Testis (tissue), 3 donors: ENCODE data around the gene AGBL4. TPM values are rescaled to one million over a fixed set of nuclear protein-coding genes. Genes with fewer than 3 reads are reported as not detected.

Experiments used
- DNase-seq: peaks from one replicate; pipeline ENCODE4 v3.0.0-alpha.2; 2019
- H3K27ac ChIP-seq, 2 donors: fragments of 200-600 bp; sonication (generic); one replicate each; pipeline ENCODE4 v1.5.1; 2019
- H3K27me3 ChIP-seq: fragments of 200-600 bp; sonication (generic); one replicate; pipeline ENCODE4 v1.5.1; 2019
- H3K36me3 ChIP-seq: fragments of 200-600 bp; sonication (generic); one replicate; pipeline ENCODE4 v1.5.1; 2017; ENCODE audit warnings: low read depth; ENCODE audit errors: missing control alignments
- H3K4me1 ChIP-seq: fragments of 200-600 bp; sonication (generic); one replicate; pipeline ENCODE4 v1.5.1; 2019
- H3K4me3 ChIP-seq, 2 donors: fragments of 200-600 bp; sonication (generic); one replicate each; pipeline ENCODE4 v1.5.1; 2017 to 2019
- H3K9me3 ChIP-seq: fragments of 200-600 bp; sonication (generic); one replicate; pipeline ENCODE4 v1.5.1; 2017
- CTCF ChIP-seq, 3 experiments: fragments of 450-650 bp in 2 of 3; fragments of 200-600 bp in 1 of 3; sonication (generic) in 1 of 3; IDR thresholded peaks; one replicate each; pipeline ENCODE4 v1.5.1; 2016 to 2019; ENCODE audit warnings: antibody characterized with exemption in 3 of 3, mild to moderate bottlenecking in 2 of 3, moderate library complexity in 1 of 3
- POLR2A ChIP-seq: fragments of 450-650 bp; IDR thresholded peaks from one replicate; pipeline ENCODE4 v1.6.1; 2017; ENCODE audit warnings: antibody characterized with exemption, mild to moderate bottlenecking, moderate library complexity
- WGBS, 2 donors: methylation state at CpG; one replicate each; pipeline ENCODE4 v1.1.5; 2018; 5-methylcytosine and 5-hydroxymethylcytosine counted together
- intact Hi-C: fragments of 100-400 bp; cut with DNase I; formaldehyde crosslinking; loops from one replicate; pipeline ENCODE4 v1.15.1; 2023; ENCODE audit warnings: low total_unique reads
- polyA plus RNA-seq: library from polyadenylated mRNA; stranded (reverse); fragments of 350-450 nt; fragmentation: Illumina TruSeq; extraction: RNeasy Lipid Tissue Mini Kit (QIAGEN cat#74804); gene quantifications from one replicate; pipeline ENCODE4 v1.2.3, GENCODE V29; 2014; ENCODE audit warnings: low read depth, low replicate concordance; ENCODE audit not compliant: insufficient read depth
- total RNA-seq, 2 donors: library from RNA; depleted of rRNA; stranded (reverse); fragments of >200 nt; gene quantifications; one replicate each; pipeline ENCODE4 v1.2.3, GENCODE V29; 2016

AGBL4 gene
- total and polyA plus RNA-seq, 3 donors from 2014 or later = 3.3 to 6.9 (median 5.8) TPM

GRCh38 chr1:48967318-48967717, 1056.4 kb downstream of the AGBL4 start:
- H3K9me3 ChIP-seq = no peaks in the 10 kb centered on the region
- no peak for TF ChIP-seq POLR2A
- no peak for TF ChIP-seq CTCF (IDR thresholded peaks at IDR 0.05)
- no peaks in the 10 kb centered on the region for H3K27me3 ChIP-seq
- intact Hi-C loops = no loop called here
- no peak for DNase-seq
- H3K4me1 ChIP-seq = no peaks in the 10 kb centered on the region
- no peak overlapping the region for H3K4me3 ChIP-seq
- H3K36me3 ChIP-seq = no peaks in the 10 kb centered on the region
- H3K27ac ChIP-seq = no peak overlapping the region
- WGBS, 2 donors = 69 to 75% methylated on average over 3 of the region's 3 CpGs

GRCh38 chr1:48966583-48966982, 1057.2 kb downstream of the AGBL4 start:
- no peaks in the 10 kb centered on the region for H3K27me3 ChIP-seq
- H3K4me3 ChIP-seq = no peak overlapping the region
- intact Hi-C loops = no loop called here
- DNase-seq = no peak
- no peaks in the 10 kb centered on the region for H3K9me3 ChIP-seq
- H3K36me3 ChIP-seq = no peaks in the 10 kb centered on the region
- no peak for TF ChIP-seq CTCF (IDR thresholded peaks at IDR 0.05)
- no peak for TF ChIP-seq POLR2A
- no peak overlapping the region for H3K27ac ChIP-seq
- H3K4me1 ChIP-seq = no peaks in the 10 kb centered on the region

- Histone ChIP-seq H3K4me3 (no peak overlapping the region), H3K27me3 (no peaks in the 10 kb centered on the region), H3K9me3 (no peaks in the 10 kb centered on the region), H3K27ac (no peak overlapping the region), H3K36me3 (no peaks in the 10 kb centered on the region), H3K4me1 (no peaks in the 10 kb centered on the region)
- no peak for DNase-seq
- no peak for TF ChIP-seq POLR2A
- no peak for TF ChIP-seq CTCF (IDR thresholded peaks at IDR 0.05)
- intact Hi-C loops = no loop called here
Measured at GRCh38 chr1:48960320-48960719, 1063.4 kb downstream of the AGBL4 start.

- DNase-seq = no peak
- no peaks in the 10 kb centered on the region for H3K27me3 ChIP-seq
- no peaks in the 10 kb centered on the region for H3K9me3 ChIP-seq
- no peaks in the 10 kb centered on the region for H3K4me1 ChIP-seq
- no peaks in the 10 kb centered on the region for H3K36me3 ChIP-seq
- no peak overlapping the region for H3K27ac ChIP-seq
- no peak for TF ChIP-seq POLR2A
- TF ChIP-seq CTCF (IDR thresholded peaks at IDR 0.05) = no peak
- H3K4me3 ChIP-seq = no peak overlapping the region
- intact Hi-C loops = no loop called here
Measured at GRCh38 chr1:48955774-48956173, 1068.0 kb downstream of the AGBL4 start.

GRCh38 chr1:48953617-48954016, 1070.1 kb downstream of the AGBL4 start:
- Histone ChIP-seq H3K4me1 (no peaks in the 10 kb centered on the region), H3K9me3 (no peaks in the 10 kb centered on the region), H3K27me3 (no peaks in the 10 kb centered on the region), H3K36me3 (no peaks in the 10 kb centered on the region), H3K27ac (no peak overlapping the region), H3K4me3 (no peak overlapping the region)
- DNase-seq = no peak
- intact Hi-C loops = no loop called here
- 90 to 94% methylated on average over 3 of the region's 3 CpGs for WGBS, 2 donors
- TF ChIP-seq CTCF (IDR thresholded peaks at IDR 0.05) (no peak), POLR2A (no peak)
